DOHH2 (cell line): Measurements from ENCODE around the gene CD2BP2.

Experiments used
- H3F3A ChIP-seq: fragments of 200-600 bp; sonication (generic), shearing (Covaris generic); 2 replicates; pipeline ENCODE4 v1.6.0; 2016; ENCODE audit warnings: antibody characterized with exemption, mild to moderate bottlenecking; ENCODE audit not compliant: control insufficient read depth, insufficient read depth
- H3K27ac ChIP-seq: fragments of 200-600 bp; sonication (generic); 2 replicates; pipeline ENCODE4 v1.5.1; 2014; ENCODE audit warnings: low read depth, mild to moderate bottlenecking, low read length, moderate library complexity
- H3K27me3 ChIP-seq: fragments of 200-600 bp; sonication (generic); 2 replicates; pipeline ENCODE4 v1.6.1; 2014; ENCODE audit warnings: mild to moderate bottlenecking, low read length, mixed read lengths; ENCODE audit not compliant: control insufficient read depth
- H3K36me3 ChIP-seq: fragments of 200-600 bp; sonication (generic); 2 replicates; pipeline ENCODE4 v1.6.1; 2014; ENCODE audit warnings: mild to moderate bottlenecking, low read length, moderate library complexity, mixed read lengths; ENCODE audit not compliant: control insufficient read depth
- H3K4me1 ChIP-seq: fragments of 200-600 bp; sonication (generic); 2 replicates; pipeline ENCODE4 v1.6.1; 2014; ENCODE audit warnings: mild to moderate bottlenecking, low read length, mixed read lengths; ENCODE audit not compliant: control insufficient read depth
- H3K4me2 ChIP-seq: fragments of 200-600 bp; sonication (generic); 2 replicates; pipeline ENCODE4 v1.6.0; 2014; ENCODE audit warnings: mild to moderate bottlenecking, low read length, moderate library complexity
- H3K4me3 ChIP-seq: fragments of 200-600 bp; sonication (generic); 2 replicates; pipeline ENCODE4 v1.5.1; 2014; ENCODE audit warnings: mild to moderate bottlenecking, low read length, mixed read lengths
- H3K79me2 ChIP-seq: fragments of 200-600 bp; sonication (generic); 2 replicates; pipeline ENCODE4 v1.6.1; 2014; ENCODE audit warnings: mild to moderate bottlenecking, low read length, mixed read lengths; ENCODE audit not compliant: control insufficient read depth
- H3K9me2 ChIP-seq: fragments of 200-600 bp; sonication (generic); replicated peaks from 2 replicates; pipeline ENCODE4 v1.6.1; 2014; ENCODE audit warnings: mild to moderate bottlenecking, low read length, mixed read lengths; ENCODE audit not compliant: control insufficient read depth
- H3K9me3 ChIP-seq: fragments of 200-600 bp; sonication (generic); 2 replicates; pipeline ENCODE4 v1.6.1; 2014; ENCODE audit warnings: antibody characterized with exemption, low read length, mixed read lengths; ENCODE audit not compliant: control insufficient read depth, insufficient read depth
- H4K20me1 ChIP-seq: fragments of 200-600 bp; sonication (generic); 2 replicates; pipeline ENCODE4 v1.6.0; 2014; ENCODE audit warnings: low read depth, mild to moderate bottlenecking, antibody characterized with exemption, low read length, moderate library complexity; ENCODE audit not compliant: control insufficient read depth, insufficient read depth
- EZH2phosphoT487 ChIP-seq: fragments of 200-600 bp; sonication (generic); IDR thresholded peaks from 2 replicates; pipeline ENCODE4 v1.6.1; 2017; ENCODE audit warnings: borderline replicate concordance, mild to moderate bottlenecking, antibody characterized with exemption, low read length, moderate library complexity, mixed read lengths
- TF ChIP-seq, protein P1 (sequence below): fragments of 200-600 bp; sonication (generic); IDR thresholded peaks from one replicate; pipeline ENCODE4 v1.5.1; 2014; ENCODE audit warnings: antibody characterized with exemption, mild to moderate bottlenecking, low read depth, low read length; ENCODE audit not compliant: poor library complexity, severe bottlenecking

The CD2BP2 gene

GRCh38 chr16:30378236-30379157 lies 23.4 kb upstream of the CD2BP2 start:
- H3K4me1 ChIP-seq = peaks cover 65% of the 10 kb centered on the region
- no peak for TF ChIP-seq EZH2phosphoT487
- TF ChIP-seq, protein P1, sequence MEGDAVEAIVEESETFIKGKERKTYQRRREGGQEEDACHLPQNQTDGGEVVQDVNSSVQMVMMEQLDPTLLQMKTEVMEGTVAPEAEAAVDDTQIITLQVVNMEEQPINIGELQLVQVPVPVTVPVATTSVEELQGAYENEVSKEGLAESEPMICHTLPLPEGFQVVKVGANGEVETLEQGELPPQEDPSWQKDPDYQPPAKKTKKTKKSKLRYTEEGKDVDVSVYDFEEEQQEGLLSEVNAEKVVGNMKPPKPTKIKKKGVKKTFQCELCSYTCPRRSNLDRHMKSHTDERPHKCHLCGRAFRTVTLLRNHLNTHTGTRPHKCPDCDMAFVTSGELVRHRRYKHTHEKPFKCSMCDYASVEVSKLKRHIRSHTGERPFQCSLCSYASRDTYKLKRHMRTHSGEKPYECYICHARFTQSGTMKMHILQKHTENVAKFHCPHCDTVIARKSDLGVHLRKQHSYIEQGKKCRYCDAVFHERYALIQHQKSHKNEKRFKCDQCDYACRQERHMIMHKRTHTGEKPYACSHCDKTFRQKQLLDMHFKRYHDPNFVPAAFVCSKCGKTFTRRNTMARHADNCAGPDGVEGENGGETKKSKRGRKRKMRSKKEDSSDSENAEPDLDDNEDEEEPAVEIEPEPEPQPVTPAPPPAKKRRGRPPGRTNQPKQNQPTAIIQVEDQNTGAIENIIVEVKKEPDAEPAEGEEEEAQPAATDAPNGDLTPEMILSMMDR = peak; percentile 14
- no peaks in the 10 kb centered on the region for H3K9me3 ChIP-seq
- H3K4me3 ChIP-seq = peak overlapping the region; percentile 99
- no peaks in the 10 kb centered on the region for H3K9me2 ChIP-seq
- peaks cover 43% of the 10 kb centered on the region for H3K79me2 ChIP-seq
- H3F3A ChIP-seq = peaks cover 20% of the 10 kb centered on the region
- peak overlapping the region; percentile 97 for H3K27ac ChIP-seq
- no peaks in the 10 kb centered on the region for H4K20me1 ChIP-seq
- peak overlapping the region; percentile 99 for H3K4me2 ChIP-seq
- no peaks in the 10 kb centered on the region for H3K27me3 ChIP-seq
- H3K36me3 ChIP-seq = peaks cover 35% of the 10 kb centered on the region

- Histone ChIP-seq H3K79me2 (peaks cover 43% of the 10 kb centered on the region), H3K36me3 (peaks cover 35% of the 10 kb centered on the region), H3K9me3 (no peaks in the 10 kb centered on the region), H3K27me3 (no peaks in the 10 kb centered on the region), H4K20me1 (no peaks in the 10 kb centered on the region), H3K4me1 (peaks cover 58% of the 10 kb centered on the region), H3K4me2 (peak overlapping the region; percentile 97), H3K27ac (peak overlapping the region; percentile 97), H3K4me3 (peak overlapping the region; percentile 99), H3K9me2 (no peaks in the 10 kb centered on the region), H3F3A (peaks cover 20% of the 10 kb centered on the region)
- TF ChIP-seq, protein P1 = no peak
- TF ChIP-seq EZH2phosphoT487 = no peak
Observed at GRCh38 chr16:30377812-30378235, 22.7 kb upstream of the CD2BP2 start.

DNA sequence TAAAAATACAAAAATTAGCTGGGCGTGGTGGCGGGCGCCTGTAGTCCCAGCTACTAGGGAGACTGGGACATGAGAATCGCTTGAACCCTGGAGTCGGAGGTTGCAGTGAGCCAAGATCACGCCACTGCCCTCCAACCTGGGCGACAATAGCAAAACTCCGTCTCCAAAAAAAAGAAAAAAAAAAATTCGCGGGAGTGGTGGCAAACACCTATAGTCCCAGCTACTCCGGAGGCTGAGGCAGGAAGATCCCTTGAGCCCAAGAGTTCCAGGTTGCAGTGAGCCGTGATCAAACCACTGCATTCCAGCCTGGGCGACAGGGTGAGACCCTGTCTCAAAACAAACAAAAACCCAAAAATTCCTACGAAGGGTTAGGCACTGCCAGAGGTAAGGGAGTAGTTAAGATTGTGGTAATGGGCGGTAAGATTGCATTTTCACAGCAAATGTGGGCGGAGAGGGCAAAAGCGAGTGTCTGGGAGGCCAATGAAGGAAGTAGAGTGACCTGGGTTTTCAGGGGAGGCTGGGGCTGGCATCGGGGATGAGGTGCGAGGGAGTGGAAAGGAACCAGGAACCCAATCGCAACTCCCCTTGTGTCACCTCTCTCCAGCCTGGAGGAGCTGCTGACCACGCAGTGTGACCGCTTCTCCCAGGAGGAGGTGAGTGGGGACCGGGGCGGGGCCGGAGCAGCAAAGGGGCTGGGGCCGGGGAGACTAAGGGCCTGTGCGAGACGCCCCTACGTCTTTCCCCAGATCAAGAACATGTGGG lies 22.1 kb upstream of the CD2BP2 start:
- Histone ChIP-seq H3K27ac (peak overlapping the region; percentile 97), H4K20me1 (no peaks in the 10 kb centered on the region), H3F3A (peaks cover 20% of the 10 kb centered on the region), H3K27me3 (no peaks in the 10 kb centered on the region), H3K9me2 (no peaks in the 10 kb centered on the region), H3K4me3 (peak overlapping the region; percentile 99), H3K79me2 (peaks cover 40% of the 10 kb centered on the region), H3K9me3 (no peaks in the 10 kb centered on the region), H3K36me3 (peaks cover 34% of the 10 kb centered on the region), H3K4me2 (peak overlapping the region; percentile 97), H3K4me1 (peaks cover 58% of the 10 kb centered on the region)
- no peak for TF ChIP-seq EZH2phosphoT487
- TF ChIP-seq, protein P1 = no peak
